ENCODE results near the gene FYN.

FYN gene

DNA sequence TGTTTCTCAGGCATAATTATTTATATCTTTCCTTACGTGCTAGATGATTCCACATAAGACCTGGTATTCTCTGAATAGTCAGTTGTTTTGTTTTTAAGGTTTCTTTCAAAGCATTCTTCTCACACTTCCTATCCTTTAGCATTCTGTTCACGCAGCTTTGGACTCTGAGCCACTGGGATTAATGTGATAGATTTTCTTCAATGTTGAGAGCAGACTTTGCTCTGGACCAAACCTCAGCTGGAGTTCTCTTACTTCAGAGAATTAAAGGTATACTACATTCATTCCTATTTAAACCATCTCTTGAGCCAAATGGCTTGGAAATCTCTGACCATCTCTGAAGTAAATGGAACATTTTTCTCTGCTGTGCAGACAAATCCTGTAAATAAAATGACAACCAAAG lies 196.9 kb downstream of the FYN start:
- DNase-seq: no peak

DNA sequence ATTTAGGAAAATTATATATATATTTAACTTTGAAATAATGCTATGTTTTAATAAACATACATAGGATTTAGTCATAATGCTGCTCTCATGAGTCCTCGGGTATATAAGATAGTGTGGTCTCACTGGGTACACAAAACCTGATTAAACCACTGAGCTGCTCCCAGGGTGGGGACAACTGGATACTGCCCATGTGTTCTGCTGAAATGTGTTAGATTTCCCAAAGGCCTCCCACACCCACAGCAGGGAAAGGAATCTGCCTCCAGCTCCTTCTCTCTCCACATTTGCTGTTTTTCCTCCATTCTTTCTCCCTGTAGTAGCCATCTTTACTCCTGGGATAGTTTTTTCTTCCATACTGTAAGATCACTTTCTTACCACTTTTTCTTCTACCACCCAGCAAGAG lies 198.4 kb downstream of the FYN start:
- no peak for DNase-seq

DNA sequence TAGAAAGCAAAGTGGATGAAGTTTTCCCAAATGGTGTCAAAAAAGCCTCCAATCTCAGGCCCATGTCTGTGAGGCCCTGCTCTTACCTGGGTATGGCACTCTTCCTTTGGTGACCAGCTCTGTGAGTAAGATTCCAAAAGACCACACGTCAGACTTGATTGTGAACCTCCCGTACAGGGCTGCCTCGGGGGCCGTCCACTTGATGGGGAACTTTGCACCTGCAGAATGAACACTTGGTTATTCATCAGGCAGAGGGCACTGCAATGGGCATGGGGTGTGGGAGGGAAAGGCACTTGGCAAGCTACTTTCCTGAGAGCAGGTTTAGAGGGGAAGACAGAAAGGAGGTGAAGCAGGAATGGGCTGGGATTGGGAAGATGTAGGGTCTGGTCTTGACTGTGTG lies 198.8 kb downstream of the FYN start:
- no peak for DNase-seq

DNA sequence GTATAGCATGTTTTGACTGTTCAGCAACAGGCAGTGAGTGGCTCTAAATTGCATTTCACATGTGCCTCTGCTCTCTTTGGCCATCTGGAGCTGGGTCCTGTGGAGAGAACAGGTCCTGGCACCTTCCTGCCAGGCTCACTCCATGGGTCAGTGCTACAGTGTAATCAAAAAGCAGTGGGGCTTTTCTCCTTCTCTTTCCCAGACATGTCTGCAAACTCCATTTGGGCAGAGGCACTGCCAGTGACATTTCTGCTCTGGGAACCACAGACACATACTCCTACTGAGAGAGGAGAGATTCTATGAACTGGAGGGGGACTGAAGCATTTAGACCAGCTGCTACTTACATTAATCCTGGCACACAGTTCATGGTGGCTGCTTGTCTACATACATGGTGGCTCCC lies 199.3 kb downstream of the FYN start:
- no peak for DNase-seq

DNA sequence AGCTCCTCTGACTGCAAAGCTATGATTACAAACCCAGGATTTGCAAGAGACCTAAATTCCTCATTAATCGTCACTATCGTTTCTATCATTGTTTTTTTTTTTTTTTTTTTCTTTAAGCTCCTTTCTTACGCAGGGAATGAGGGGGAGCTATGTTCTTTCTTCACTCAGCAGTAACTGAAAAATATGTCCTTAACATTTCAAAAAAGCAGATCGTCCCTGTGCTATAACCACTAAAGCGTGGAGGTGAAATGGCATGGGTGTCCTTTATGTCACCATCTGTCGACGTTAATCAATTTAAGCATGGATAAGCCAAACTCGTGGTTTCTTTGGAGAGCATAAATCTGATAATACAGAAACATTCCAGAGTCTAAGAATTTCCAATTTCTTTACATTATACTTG lies 199.7 kb downstream of the FYN start:
- DNase-seq: no peak

DNA sequence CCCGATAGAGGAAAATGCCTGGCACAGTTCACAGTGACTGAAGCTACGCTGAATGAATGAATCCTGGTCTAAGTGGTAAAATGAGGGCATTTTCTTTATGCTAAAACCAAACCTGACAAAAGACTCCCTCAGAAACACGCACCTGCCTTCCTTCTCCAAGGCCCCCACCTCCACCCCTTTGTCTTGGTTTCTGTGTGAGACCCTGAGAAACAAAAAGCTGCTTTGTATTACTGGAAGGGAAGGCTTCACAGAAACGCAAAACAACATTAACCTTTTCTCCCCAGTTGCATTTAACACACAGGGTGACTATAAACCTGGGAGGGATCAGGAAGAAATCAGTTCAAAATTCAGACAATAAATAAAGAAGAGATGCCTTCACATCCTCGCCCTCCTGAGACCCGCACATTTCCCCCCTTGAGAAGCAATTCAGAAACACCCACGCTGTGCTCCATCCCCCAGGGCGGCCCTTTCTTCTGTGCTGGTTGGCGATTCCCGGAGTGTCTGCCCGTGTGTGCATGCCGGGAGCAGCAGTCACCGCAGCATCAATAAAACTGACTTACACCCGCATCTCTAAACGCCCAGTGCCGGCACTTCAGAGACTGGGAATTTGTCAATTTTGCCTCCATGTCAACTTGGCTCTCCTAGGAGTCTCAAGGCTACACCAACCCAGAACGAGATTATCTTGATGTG lies 200.3 kb downstream of the FYN start:
- no peak for DNase-seq

DNA sequence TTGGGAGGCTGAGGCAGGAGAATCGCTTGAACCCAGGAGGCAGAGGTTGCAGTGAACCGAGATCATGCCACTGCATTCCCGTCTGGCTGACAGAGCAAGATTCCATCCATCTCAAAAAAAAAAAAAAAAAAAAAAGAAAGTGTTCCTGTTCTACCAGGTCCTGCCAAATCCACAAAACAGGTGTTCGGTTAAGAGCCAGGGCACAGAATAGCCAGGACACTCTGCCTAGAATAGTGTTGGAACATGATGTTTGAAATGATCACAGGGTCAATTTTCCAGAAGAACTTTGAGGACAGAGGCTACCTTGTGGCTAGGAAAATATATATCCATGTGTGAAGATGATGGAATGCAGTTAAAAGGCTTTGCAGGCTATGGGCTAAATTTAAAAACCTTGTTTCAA lies 203.9 kb downstream of the FYN start:
- no peak for DNase-seq

DNA sequence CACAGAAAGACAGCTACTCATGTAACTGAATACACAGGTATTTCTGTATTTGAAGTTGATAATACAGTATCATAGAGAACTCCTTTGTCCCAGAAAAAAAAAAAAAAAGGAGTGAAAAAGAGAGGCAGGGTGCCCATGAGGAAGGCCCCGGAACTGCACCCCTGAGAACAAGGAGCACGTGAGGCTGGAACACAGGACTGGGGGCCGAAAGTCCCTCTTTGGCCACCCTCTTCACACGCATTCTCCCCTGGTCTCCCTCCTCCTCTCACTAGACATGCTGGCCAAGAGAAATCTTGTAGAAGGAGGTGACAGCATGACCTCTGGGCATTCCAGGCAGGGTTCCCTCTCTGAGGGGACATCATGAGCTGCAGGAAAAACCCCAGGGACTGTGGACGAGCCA lies 204.8 kb downstream of the FYN start:
- no peak for DNase-seq

DNA sequence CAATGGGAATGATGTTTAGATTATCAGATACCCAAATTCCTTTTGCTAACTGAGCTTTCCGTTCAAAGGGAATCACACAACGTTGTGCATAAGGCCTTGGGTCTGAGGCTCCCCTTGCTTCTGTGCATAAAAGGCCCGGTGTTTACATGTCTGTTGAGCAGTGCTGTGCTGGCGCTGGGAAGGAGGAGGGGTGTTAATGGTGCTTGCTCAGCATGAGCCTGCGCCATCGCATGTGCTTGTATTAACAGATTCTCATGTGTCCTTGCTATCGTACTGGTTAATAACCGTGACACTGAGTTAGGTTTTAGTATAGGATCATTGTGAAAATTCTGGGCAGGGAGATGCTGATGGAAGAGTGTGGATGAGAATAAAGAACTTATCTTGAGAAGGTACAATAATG lies 205.3 kb downstream of the FYN start:
- DNase-seq: no peak

DNA sequence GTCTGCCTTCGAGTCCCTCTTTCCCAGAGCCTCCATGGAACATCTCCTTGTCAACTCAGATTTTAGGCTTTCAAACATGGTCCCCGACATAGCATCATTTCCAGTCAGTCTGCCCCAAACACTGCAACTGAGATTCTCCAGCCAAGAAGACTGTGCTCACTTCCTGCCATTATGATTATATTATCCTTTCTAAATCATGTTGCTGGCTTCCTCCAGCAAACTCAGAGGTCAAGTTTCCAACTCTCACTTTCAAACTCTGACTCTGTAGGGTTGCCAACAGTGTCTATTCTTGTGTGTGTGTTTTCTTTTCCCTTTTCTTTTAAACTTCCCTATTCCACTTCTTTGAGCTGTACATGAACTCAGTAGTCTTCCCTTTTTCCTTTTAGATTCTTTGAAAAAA lies 206.4 kb downstream of the FYN start:
- DNase-seq: no peak

DNA sequence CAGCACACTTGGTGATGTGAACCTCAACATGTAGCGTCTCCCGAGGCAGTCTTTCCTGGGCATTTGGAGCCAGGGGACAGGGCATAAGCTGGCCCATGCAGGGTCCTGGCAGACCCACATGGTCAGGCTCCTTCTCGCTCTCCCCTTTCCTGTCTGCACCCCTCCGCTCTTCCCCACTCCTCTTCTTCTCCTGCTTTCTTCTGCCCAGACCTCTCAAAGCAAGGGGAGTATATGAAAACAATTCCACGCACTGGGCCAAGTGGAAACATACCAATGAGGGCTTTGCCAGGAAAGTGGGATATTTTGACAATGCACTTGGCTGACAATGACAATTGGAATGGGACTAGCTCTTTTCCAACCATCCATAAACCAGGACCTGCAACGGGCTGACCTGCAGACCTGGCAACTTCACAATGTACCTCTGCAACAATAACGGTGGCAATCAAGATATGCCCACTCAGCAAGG lies 208.7 kb downstream of the FYN start:
- no peak for DNase-seq

DNA sequence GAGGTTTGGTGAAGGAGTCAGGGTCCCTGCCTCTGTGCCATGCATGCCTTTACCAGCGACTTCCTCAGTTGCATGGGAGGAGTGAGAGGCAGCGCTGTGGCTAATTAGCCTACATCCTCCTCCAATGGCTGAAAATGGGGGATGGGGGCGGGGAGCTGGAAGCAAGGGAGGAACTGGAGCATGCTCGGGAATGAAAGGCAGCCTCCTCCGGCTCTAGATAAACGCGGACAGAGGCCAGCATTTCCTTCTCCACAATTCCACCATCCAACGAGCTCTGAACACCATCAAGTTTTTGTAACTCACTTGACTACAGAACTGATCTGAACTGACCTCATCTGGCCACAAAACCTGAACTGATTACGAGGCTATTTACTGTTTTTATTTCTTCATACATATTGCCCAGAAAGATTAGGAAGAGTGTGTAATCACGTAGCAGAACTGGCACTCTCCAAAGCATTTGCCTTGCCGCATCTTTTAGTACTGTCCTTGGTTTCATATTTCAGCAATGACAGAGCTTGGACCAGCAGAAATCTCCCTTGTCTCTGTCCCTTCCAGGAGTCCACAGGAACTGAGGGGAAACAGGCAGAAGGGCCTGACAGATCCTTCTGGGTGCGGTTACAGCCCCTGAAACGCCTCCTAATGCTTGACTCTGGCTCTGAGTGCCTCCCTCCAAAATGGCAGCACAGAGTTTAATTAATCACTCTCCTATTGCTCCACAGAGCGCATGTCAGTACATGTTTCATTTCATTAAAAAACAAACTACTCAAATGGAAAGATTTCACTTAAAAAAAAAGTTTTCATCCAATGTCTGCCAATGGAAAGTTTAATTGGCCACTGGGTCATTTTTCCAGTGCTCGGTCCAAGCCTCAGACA lies 209.3 kb downstream of the FYN start:
- DNase-seq: no peak

DNA sequence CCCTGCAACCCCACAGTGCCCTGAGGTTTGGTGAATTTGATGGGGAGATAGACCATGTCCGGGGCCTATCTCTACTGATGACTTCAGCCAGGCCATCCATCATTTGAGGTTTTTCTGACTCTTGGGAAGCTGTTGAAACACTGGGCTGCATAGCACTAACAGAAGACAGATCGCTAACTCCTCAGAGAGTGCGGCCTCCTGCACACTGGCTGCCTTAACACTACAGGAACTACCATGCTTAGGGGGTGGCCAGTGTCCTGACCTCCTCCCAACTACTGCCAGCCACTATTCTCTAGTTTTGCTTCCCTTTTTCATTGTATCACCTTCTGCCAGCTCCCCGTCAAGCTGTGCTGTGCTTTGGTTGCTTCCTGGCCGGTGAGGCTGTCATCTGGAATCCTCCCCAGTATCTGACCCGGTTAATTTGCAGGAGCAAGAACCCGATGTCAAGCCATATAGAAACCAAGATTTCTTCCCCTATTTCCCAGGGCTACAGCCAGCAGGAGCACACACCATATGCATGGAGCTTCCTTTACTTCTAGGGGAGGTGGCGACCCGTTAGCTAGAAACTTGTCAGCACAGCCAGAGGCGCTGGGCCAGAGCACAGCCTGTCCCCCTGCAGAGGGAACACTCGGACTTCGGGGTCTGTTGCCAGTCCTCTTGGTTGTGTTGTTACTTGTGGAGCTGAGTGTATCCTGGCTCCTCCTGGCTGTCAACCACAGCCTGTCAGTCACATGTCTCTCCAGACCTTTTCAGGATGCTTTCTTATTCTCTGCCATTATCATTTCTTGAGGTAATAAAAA lies 210.3 kb downstream of the FYN start:
- no peak for DNase-seq

DNA sequence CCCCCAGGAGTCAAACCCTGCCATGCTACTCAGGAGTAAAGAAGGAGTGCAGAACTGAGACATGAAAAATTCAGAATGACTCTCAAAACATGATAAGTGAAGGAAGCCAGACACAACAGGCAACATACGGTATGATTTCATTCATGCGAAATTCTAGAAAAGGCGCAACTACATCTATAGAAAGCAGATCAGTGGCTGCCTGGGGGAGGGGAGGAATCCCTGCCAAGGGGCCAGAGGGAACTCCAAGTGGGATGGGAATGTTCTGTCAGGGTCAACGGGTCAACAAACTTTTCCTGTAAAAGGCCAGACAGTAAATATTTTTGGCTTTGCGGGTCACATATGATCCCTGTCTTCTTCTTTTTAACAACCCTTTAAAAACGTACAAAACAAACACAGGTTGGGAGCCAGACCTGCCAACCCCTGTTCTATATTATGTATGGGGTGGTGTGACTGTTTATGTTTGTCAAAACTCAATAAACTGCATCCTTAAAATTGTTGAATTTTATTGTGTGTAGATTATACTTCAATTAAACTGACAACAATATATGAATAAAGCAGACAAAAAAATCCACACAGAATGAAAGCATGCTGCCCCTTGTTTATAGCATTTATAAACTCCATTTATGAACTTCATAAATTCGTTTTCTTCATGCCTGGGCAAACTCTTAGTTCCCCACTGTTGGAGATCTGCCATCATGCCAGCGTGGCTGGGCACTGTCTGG lies 211.0 kb downstream of the FYN start:
- DNase-seq: no peak

DNA sequence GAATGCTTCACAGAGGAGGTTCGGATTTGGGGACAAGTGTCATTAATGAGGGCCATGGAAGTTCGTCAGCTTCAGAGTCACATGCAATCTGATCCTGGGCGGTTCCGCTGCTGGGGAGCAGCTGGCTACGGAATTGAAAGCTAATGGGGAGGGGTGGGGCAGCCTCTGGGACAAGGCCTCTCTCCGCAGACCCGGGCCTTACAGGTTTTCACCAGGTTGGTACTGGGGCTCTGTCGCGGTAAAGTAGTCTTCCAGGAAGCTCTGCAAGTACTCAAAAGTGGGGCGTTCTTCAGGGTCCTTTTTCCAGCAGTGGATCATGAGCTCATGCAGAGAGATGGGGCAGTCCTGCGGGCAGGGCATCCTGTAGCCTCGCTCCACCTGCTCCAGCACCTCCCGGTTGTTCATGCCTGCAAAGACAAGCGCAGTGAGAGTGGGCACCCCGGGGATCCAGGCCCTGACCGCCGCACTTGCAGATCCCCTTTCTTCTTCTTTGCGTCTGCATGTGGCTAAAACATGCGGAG lies 211.7 kb downstream of the FYN start:
- no peak for DNase-seq

DNA sequence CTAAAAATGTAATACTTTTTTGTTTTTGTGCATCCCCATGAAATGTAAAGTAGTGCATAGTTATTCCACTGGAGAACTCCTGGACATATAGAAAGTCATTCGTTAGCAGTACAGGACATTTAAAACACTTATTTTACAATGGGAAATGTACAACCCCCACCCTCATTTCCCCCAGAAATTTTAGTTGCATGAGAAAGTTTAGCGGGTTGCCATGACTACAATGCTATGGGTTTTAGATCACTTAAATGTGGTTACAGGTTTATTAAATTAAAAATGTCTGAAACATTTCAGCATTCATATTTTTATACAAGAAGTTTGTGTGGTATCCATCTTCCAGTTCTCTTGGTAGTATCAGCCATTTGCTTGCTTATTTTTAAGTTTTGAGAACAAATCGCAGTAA lies 212.7 kb downstream of the FYN start:
- DNase-seq: no peak

DNA sequence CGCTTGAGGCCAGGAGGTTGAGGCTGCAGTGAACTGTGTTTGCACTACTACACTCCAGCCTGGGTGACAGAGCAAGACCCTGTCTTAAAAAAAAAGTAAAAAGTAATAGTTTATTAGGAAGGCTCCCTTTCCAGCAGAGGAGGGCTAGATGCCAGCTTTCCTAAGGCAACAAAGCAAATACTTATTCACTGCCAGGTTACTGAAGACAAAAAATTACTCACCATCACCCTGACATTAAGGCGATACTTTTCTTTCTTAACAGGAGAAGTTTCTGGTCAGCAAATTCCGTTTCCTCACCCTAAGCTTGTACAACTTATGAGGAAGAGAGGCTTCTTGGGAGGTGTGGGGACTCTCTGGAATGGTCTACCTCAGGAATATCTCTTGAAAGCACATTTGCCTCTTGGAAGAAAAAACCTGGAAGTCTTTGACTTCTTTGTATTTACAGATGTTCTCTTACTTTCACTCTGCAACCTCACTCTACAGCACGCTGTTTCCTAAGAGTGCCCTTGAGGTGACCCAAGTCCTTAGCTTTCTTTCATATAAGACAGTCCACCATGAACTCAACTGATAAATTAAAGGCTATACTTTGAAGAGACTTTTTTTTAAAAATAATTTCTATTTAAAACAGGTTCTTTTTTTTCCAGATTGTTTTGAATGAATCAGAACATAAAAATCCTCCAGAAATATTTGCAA lies 214.6 kb downstream of the FYN start:
- no peak for DNase-seq

DNA sequence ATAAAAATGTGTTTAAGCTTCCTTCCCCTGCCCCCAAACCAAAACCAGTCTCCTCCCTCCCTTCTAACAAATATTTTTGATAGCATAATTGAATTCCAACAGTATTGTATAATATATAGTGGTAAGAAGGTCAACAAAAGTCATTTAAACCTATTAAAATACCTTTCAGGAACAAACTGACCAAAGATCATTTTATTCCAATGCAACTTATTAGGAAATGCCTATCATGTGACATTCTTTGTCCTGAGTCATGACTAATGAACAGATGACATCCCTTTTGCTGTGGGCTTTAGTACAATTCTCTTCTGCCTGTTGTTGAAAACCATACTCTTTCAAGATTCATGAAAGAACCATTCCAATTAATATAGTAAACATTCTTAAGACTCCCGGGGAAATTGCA lies 216.1 kb downstream of the FYN start:
- no peak for DNase-seq

DNA sequence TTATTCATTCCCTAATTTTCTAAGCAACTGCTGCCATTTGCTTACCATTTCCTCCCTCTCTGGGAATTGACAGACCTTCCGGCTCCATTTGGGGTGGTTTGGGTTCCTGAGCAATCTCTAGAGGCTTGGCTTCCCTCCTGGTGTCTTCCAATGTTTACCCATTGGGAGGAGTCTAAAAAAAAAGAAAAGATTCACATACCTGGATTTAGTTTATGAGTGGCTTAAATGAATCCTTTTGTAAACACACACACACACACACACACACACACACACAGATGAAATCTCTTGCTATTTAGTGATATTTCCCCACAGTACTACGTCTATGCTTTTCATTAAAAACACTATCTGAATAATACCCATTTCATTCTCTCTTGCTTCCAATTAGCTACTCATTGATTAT lies 219.3 kb downstream of the FYN start:
- DNase-seq: no peak

DNA sequence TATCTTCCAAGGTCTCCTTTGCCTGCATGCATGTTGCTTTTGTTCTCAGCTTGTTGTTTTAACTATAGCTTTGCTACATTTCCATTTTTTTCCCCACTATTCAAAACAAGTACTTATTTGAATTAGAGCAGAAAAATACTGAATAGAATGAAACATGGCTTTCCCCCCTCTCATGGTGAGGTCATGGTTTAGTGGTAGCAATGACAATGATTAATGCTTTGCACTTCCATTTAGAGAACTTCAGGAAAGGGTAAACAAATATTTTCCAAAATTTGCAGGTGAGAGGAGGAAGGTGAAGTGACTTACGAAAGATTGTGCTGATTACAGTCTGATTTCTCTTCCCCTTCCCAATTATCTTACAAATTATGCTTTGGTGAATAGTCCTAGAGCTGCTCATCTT lies 219.8 kb downstream of the FYN start:
- no peak for DNase-seq

DNA sequence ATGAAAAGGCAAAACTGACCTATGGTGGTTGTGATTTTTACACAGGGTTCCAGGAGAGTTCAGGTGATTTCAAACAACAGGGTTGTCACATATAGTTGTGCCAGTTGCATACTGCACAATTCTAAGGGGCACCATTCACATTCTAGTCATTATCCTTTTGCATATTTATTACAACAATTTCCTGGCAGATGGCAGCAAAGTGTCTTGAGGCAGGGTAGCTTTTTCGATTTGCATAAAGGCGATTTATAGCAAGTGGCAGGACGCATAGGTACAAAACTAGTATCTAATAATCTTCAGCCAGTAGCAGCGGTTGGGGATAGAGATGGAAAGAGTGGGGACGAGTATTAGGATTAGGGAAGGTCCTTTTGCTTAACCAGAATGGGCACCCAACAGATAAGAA lies 221.1 kb downstream of the FYN start:
- no peak for DNase-seq

Data from stimulated activated naive CD4-positive, alpha-beta T cell (primary cell).